IMR-90 (cell line): ENCODE measurements around the gene MMD.

Experiments
- MAFK ChIP-seq: IDR thresholded peaks from 2 replicates; pipeline ENCODE4 v1.6.1; 2012; ENCODE audit warnings: low read depth, low read length, improper control_type of control experiment
- MAZ ChIP-seq: IDR thresholded peaks from 2 replicates; pipeline ENCODE4 v1.6.1; 2012; ENCODE audit warnings: low read depth, mild to moderate bottlenecking, low read length, improper control_type of control experiment, moderate library complexity, borderline replicate concordance
- POLR2A ChIP-seq: IDR thresholded peaks from 2 replicates; pipeline ENCODE4 v1.6.1; 2012; ENCODE audit warnings: mild to moderate bottlenecking, low read depth, low read length
- RAD21 ChIP-seq: IDR thresholded peaks from 2 replicates; pipeline ENCODE4 v1.6.1; 2012; ENCODE audit warnings: low read length, improper control_type of control experiment
- RFX5 ChIP-seq: IDR thresholded peaks from 2 replicates; pipeline ENCODE4 v1.8.0; 2012; ENCODE audit warnings: low read depth, mild to moderate bottlenecking, low read length, moderate library complexity
- SMC3 ChIP-seq: fragments of 150-350 bp; IDR thresholded peaks from 2 replicates; pipeline ENCODE4 v1.6.1; 2016; ENCODE audit warnings: low read depth, mild to moderate bottlenecking, antibody characterized with exemption, low read length, moderate library complexity
- USF2 ChIP-seq: fragments of 150-350 bp; IDR thresholded peaks from 2 replicates; pipeline ENCODE4 v1.6.1; 2017; ENCODE audit warnings: mild to moderate bottlenecking, antibody characterized with exemption, low read length, low read depth
- TF ChIP-seq, protein P1 (sequence below): conservative IDR thresholded peaks from 2 replicates; pipeline ENCODE4 v1.5.1; 2012; ENCODE audit warnings: mild to moderate bottlenecking, low read depth, low read length, improper control_type of control experiment
- TF ChIP-seq, protein P2 (sequence below): fragments of 150-350 bp; IDR thresholded peaks from 2 replicates; pipeline ENCODE4 v1.6.1; 2016; ENCODE audit warnings: low read depth, mild to moderate bottlenecking, low read length, moderate library complexity, borderline replicate concordance

GRCh38 chr17:55427587-55427882 is 5.9 kb upstream of the MMD start:
- TF ChIP-seq RAD21 (no peak), SMC3 (no peak), RFX5 (no peak), USF2 (no peak), MAFK (no peak), POLR2A (no peak), MAZ (no peak)
- TF ChIP-seq, protein P1, sequence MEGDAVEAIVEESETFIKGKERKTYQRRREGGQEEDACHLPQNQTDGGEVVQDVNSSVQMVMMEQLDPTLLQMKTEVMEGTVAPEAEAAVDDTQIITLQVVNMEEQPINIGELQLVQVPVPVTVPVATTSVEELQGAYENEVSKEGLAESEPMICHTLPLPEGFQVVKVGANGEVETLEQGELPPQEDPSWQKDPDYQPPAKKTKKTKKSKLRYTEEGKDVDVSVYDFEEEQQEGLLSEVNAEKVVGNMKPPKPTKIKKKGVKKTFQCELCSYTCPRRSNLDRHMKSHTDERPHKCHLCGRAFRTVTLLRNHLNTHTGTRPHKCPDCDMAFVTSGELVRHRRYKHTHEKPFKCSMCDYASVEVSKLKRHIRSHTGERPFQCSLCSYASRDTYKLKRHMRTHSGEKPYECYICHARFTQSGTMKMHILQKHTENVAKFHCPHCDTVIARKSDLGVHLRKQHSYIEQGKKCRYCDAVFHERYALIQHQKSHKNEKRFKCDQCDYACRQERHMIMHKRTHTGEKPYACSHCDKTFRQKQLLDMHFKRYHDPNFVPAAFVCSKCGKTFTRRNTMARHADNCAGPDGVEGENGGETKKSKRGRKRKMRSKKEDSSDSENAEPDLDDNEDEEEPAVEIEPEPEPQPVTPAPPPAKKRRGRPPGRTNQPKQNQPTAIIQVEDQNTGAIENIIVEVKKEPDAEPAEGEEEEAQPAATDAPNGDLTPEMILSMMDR: no peak
- TF ChIP-seq, protein P2, sequence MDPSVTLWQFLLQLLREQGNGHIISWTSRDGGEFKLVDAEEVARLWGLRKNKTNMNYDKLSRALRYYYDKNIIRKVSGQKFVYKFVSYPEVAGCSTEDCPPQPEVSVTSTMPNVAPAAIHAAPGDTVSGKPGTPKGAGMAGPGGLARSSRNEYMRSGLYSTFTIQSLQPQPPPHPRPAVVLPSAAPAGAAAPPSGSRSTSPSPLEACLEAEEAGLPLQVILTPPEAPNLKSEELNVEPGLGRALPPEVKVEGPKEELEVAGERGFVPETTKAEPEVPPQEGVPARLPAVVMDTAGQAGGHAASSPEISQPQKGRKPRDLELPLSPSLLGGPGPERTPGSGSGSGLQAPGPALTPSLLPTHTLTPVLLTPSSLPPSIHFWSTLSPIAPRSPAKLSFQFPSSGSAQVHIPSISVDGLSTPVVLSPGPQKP: no peak
